ENCODE results near the gene UBE3A. TPM values are rescaled to one million over a fixed set of nuclear protein-coding genes. Genes with fewer than 3 reads are reported as not detected.
A peak's percentile ranks its signal among the peaks of the same experiment; 100 is the strongest.

Gene UBE3A
- total RNA-seq, 3 donors from 2014 or later (not counting 1 experiment from before 2014, with no cell fraction given) = 119 to 131 (median 122) TPM

DNA sequence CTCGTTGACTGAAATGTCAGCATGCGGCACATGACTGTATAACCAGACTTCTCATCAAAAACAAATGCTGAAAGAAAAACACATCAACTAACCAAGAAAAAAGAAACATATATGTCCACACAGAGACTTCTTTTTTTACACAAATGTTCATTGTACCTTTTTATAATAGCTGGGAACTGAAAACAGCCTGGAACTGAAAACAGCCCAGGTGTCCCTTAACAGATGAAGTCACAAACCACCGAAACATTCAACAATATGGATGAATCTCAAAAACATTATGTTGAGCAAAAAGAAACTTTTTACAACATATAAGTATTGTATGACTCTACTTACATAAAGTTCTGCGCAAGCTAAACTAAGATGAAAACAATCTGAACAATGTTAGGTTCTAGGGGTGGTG is 20.6 kb downstream of the UBE3A start:
- Histone ChIP-seq H3K4me1 (ENCODE audit: control insufficient read depth, insufficient read depth, low read length) (peaks cover 3% of the 10 kb centered on the region), H3K27ac (ENCODE audit: low read length) (no peak overlapping the region), H3K36me3 (ENCODE audit: control insufficient read depth, insufficient read depth, low read length) (no peaks in the 10 kb centered on the region), H3K4me3 (ENCODE audit: low read length) (no peak overlapping the region), H3K9me3 (ENCODE audit: control insufficient read depth, insufficient read depth, low read length) (no peaks in the 10 kb centered on the region), H3K27me3 (ENCODE audit: control insufficient read depth, insufficient read depth, low read length) (no peaks in the 10 kb centered on the region)
- intact Hi-C loops (cut with micrococcal nuclease) = no loop called here
- Mint-ChIP-seq H3K4me3 (no peak overlapping the region), H3K36me3 (no peaks in the 10 kb centered on the region), H3K9me3 (no peaks in the 10 kb centered on the region), H3K27me3 (ENCODE audit: low read depth in 2 of 2) (no peaks in the 10 kb centered on the region), H3K27ac (no peak overlapping the region), H3K4me1 (peaks cover 53 to 74% of the 10 kb centered on the region in 2 donors)
- WGBS (ENCODE audit: insufficient coverage) = 69% methylated on average over 4 of the region's 4 CpGs
- DNase-seq (no peak), ATAC-seq (no peak)
- TF ChIP-seq CTCF (IDR thresholded peaks at IDR 0.05) = no peak

- H3K4me3 Mint-ChIP-seq = no peak overlapping the region
- no peak for TF ChIP-seq CTCF (IDR thresholded peaks at IDR 0.05)
- ATAC-seq (no peak), DNase-seq (no peak)
- H3K9me3 Mint-ChIP-seq = no peaks in the 10 kb centered on the region
- no peak overlapping the region for H3K27ac ChIP-seq (ENCODE audit: low read length)
- no peaks in the 10 kb centered on the region for H3K9me3 ChIP-seq (ENCODE audit: control insufficient read depth, insufficient read depth, low read length)
- H3K4me3 ChIP-seq (ENCODE audit: low read length) = no peak overlapping the region
- peaks cover 56 to 77% of the 10 kb centered on the region in 2 donors for H3K4me1 Mint-ChIP-seq
- H3K36me3 ChIP-seq (ENCODE audit: control insufficient read depth, insufficient read depth, low read length) = no peaks in the 10 kb centered on the region
- no peaks in the 10 kb centered on the region for H3K36me3 Mint-ChIP-seq
- no peak overlapping the region for H3K27ac Mint-ChIP-seq
- no peaks in the 10 kb centered on the region for H3K27me3 ChIP-seq (ENCODE audit: control insufficient read depth, insufficient read depth, low read length)
- H3K4me1 ChIP-seq (ENCODE audit: control insufficient read depth, insufficient read depth, low read length) = peaks cover 3% of the 10 kb centered on the region
- no peaks in the 10 kb centered on the region for H3K27me3 Mint-ChIP-seq (ENCODE audit: low read depth in 2 of 2)
- intact Hi-C loops (cut with micrococcal nuclease) = no loop called here
- WGBS (ENCODE audit: insufficient coverage) = 100% methylated on average over 1 of the region's 2 CpGs
Measured at GRCh38 chr15:25417604-25418003, 21.2 kb downstream of the UBE3A start.

- Mint-ChIP-seq H3K27me3 (ENCODE audit: low read depth in 2 of 2) (no peaks in the 10 kb centered on the region), H3K4me1 (peaks cover 61 to 70% of the 10 kb centered on the region in 2 donors), H3K4me3 (no peak overlapping the region), H3K9me3 (no peaks in the 10 kb centered on the region), H3K36me3 (no peaks in the 10 kb centered on the region), H3K27ac (peak overlapping the region in 1 of 2 donors; percentile 9)
- peaks cover 6% of the 10 kb centered on the region for H3K4me1 ChIP-seq (ENCODE audit: control insufficient read depth, insufficient read depth, low read length)
- intact Hi-C loops (cut with micrococcal nuclease) = no loop called here
- no peaks in the 10 kb centered on the region for H3K36me3 ChIP-seq (ENCODE audit: control insufficient read depth, insufficient read depth, low read length)
- DNase-seq (peak in 1 of 2 donors; percentile 39), ATAC-seq (peak in 2 of 3 donors; percentile 46 to 51)
- WGBS (ENCODE audit: insufficient coverage) = 93% methylated on average over 3 of the region's 3 CpGs
- no peak for TF ChIP-seq CTCF (IDR thresholded peaks at IDR 0.05)
- H3K4me3 ChIP-seq (ENCODE audit: low read length) = no peak overlapping the region
- no peaks in the 10 kb centered on the region for H3K9me3 ChIP-seq (ENCODE audit: control insufficient read depth, insufficient read depth, low read length)
- no peaks in the 10 kb centered on the region for H3K27me3 ChIP-seq (ENCODE audit: control insufficient read depth, insufficient read depth, low read length)
- no peak overlapping the region for H3K27ac ChIP-seq (ENCODE audit: low read length)
Measured at GRCh38 chr15:25416693-25417092, 22.1 kb downstream of the UBE3A start.

DNA sequence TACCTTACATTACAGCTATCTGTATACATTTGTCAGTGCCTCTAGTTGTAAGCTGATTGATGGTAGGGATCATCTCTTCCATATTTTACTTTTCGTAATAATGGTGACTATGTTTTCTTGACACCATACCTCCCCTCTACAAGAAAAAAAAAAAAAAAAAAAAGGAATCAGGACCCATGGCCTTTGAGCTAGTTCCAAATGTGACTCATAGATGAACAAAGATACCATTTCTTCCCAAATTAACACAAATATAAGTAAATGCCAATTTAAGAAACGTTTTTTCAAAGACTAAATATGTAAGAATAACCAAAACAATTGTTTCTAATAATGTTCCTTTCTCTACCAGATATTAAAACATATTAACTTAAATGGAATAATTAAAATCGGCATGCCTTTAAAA is 23.1 kb downstream of the UBE3A start:
- intact Hi-C loops (cut with micrococcal nuclease) = no loop called here
- H3K4me3 Mint-ChIP-seq = no peak overlapping the region
- no peaks in the 10 kb centered on the region for H3K27me3 Mint-ChIP-seq (ENCODE audit: low read depth in 2 of 2)
- H3K36me3 Mint-ChIP-seq = no peaks in the 10 kb centered on the region
- WGBS (ENCODE audit: insufficient coverage) = no CpG with 5 or more reads among the region's 3 CpGs
- H3K4me3 ChIP-seq (ENCODE audit: low read length) = no peak overlapping the region
- H3K27ac Mint-ChIP-seq = no peak overlapping the region
- no peaks in the 10 kb centered on the region for H3K27me3 ChIP-seq (ENCODE audit: control insufficient read depth, insufficient read depth, low read length)
- no peaks in the 10 kb centered on the region for H3K9me3 ChIP-seq (ENCODE audit: control insufficient read depth, insufficient read depth, low read length)
- peaks cover 65 to 74% of the 10 kb centered on the region in 2 donors for H3K4me1 Mint-ChIP-seq
- no peak for DNase-seq
- H3K9me3 Mint-ChIP-seq = no peaks in the 10 kb centered on the region
- no peak for ATAC-seq
- no peaks in the 10 kb centered on the region for H3K36me3 ChIP-seq (ENCODE audit: control insufficient read depth, insufficient read depth, low read length)
- H3K27ac ChIP-seq (ENCODE audit: low read length) = no peak overlapping the region
- H3K4me1 ChIP-seq (ENCODE audit: control insufficient read depth, insufficient read depth, low read length) = peaks cover 6% of the 10 kb centered on the region
- TF ChIP-seq CTCF (IDR thresholded peaks at IDR 0.05) = no peak
